GM18868 (cell line): Measurements from ENCODE around the gene ZNRD2.

Source experiments
- ATAC-seq: cut with Tn5 transposase; IDR thresholded peaks from one replicate; pipeline ENCODE4 v1.9.1; 2021; ENCODE audit warnings: mild to moderate bottlenecking, moderate library complexity; ENCODE audit not compliant: unreplicated experiment

ZNRD2 gene

GRCh38 chr11:65537620-65538231 is 32.6 kb upstream of the ZNRD2 start:
- ATAC-seq, result no peak

GRCh38 chr11:65538232-65538914 is 31.9 kb upstream of the ZNRD2 start:
- no peak for ATAC-seq

- ATAC-seq, result no peak
Measured at GRCh38 chr11:65538915-65539743, 31.1 kb upstream of the ZNRD2 start.

- peak; percentile 59 for ATAC-seq
Measured at GRCh38 chr11:65539744-65540289, 30.5 kb upstream of the ZNRD2 start.

DNA sequence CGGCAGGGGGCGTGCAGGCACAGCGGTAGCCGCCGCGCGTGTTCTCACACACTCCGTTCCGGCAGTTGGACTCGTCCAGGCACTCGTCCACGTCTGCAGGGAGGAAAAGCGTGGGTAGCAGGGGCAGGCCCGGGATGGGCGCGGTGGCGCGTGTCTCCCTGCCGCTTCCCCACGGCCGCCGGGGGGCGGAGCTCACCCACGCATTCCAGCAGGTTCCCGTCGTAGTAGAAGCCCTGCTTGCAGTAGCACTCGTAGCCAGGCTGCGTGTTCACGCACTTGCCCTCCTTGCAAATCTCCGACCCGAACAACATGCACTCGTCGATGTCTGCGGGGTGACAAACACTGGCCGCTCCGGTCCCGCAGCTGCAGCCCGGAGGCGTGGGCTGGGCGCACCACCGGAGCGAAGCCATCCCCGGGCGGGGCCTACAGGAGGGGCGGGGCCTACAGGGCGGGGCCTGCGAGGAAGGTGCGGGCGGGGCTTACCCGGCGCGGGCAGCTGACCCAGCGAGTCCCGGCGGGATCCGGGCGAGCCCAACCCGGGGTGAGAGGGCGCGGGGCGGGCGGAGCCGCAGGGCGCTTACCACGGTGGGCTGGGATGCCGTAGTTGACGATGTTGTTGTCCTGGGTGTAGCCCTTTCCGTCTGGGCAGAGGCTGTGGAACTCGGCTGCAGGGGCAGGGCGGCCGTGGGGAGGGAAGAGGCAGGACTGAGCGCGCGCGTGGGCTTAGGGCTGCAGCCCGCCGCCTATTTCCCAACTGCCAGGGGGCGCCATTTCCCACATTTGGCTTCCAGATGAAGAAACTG is 29.8 kb upstream of the ZNRD2 start:
- peak; percentile 73 for ATAC-seq

- ATAC-seq, result no peak
Measured at GRCh38 chr11:65541093-65541982, 28.9 kb upstream of the ZNRD2 start.

DNA sequence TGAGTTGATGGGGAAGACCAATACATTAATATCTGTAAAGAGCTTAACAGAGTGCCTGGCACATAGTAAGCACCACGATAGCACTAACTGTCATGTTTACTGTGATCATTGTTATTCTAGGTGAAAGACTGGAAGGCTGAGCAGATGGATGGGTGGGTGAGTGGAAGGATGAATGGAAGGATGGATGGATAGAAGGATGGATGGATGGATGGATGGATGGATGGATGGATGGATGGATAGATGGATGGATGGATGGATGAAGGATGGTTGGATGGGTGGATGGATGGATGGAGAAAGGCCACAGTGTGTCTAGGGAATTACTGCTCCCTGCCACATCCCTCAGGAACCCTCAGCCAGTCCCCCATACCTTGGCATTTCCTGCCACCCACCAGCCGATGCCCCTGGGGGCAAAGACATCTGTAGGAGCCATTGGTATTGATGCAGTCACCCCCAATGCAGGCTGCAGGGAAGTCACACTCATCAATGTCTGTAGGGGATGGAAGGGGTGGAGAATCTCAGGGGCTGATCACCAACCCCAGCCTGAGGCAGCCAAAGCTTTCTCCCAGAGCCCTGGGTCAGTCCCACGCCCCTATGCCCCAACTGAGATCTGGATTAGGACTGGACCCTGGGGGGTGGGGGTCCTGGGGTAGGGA is 27.4 kb upstream of the ZNRD2 start:
- no peak for ATAC-seq

- ATAC-seq, result no peak
Measured at GRCh38 chr11:65545853-65546216, 24.4 kb upstream of the ZNRD2 start.

DNA sequence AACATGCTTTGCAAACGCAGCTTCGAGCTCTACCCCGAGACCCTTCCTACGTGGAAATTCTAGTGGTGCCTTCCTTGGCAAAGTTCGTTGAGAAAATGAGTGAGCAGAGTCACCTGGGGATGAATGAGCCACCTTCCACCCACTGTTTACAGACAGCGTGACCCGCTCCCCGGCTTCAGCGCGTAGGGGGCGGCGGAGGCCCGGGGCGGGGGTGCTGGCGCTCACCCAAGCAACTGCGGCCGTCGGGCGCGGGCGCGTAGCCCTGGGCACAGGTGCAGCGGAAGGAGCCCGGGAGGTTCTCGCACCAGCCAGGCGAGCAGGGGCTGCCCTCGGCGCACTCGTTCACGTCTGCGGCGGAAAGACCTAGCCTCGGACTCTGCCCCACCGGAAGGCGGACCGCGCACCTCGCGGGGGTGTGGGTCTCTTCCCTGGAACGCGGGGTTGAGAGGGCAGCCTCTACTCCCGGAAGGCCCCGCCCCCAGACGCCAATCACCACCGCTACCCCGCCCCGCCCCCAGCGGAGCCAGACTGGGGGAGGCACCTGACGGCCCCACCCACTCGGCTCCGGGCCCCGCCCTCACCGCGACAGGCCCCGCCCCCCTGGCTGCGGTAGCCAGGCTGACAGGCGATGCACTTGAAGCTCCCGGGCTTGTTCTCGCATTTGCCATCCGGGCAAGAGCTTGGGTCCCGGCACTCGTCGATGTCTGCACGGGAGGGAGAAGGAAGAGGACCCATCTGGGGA is 23.9 kb upstream of the ZNRD2 start:
- ATAC-seq, result peak; percentile 75

GRCh38 chr11:65547446-65548125 is 22.7 kb upstream of the ZNRD2 start:
- no peak for ATAC-seq

DNA sequence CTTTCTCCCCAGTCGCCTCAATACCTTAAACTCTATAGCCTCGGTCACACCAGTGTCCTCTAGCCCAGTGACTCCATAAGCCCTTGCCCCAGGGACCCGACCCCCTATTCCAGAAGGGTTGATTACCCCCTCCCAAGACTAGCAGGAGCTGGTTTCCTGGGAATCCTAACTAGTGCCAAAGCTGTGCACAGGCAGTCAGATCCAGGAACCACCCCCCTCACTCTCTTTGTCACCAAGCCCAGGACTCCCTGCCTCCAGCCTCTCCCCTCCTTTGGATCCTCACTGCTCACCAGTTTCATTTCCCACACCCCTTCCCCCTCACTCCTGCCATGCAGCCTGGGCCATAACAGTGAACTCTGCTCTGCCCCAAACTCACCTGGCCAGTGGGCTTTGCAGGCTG is 21.9 kb upstream of the ZNRD2 start:
- no peak for ATAC-seq

GRCh38 chr11:65549096-65549495 is 21.2 kb upstream of the ZNRD2 start:
- ATAC-seq, result no peak

DNA sequence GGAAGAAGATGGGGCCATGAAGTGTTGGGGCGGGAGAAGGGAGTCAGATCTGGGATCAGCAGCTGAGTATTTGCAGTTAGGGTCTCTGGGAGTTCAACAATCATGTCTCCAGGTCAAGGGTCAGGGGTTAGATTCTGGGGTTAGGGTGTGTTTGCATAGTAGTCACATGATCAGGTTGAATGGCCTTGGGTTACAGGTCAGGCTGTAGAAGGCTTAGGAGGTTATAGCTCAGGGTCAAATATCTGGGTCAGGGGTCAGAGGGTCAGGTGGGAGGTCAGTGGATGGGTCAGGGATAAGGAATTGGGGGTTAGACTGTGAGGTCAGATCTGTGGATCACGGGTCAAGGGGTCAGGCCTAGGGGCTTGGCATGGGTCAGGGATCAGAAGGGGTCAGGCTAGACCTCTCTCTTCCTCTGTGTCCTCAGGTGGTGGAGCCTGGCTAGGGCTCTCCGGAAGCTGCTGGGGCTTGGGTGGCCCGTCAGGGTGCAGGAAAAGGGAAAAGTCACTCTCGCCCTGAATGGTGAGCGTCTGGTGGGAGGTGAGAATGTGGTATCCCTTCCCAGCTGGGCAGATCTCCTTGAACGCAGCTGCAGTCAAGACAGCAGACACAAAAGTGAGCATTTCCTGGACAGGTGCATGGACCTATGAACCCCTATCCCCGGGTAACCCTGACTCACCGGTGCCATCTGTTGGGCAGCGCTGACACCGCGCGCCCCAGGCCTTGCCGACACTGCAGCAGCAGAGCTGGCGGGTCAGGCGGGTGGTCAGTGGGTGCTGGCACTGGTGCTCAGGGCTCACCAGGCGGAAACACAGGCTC is 18.5 kb upstream of the ZNRD2 start:
- ATAC-seq, result no peak

DNA sequence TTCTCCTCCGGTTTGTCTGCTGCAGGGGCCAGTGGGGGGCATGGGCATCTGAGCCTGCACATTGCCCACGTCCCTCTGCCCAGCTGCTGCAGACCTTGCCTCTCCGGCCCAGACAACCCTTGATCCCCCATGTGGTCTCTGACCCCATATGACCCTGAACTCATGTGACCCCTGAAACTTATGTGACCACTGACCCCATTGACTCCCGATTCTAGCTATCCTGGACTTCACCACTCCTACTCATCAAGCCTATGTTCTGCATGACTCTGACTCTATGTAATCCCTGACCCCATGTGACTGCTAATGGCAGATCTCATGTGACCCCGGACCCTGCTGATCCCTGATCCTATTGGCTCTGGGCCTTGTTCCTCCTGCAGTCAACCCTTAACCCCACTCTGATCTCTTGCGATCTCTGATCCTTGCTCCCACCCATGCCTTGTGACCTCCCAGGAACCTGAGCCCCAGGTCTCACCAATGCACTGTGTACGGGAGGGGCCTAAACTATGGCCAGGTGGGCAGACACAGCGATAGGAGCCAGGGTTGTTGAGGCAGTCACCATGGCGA is 17.8 kb upstream of the ZNRD2 start:
- ATAC-seq, result no peak

GRCh38 chr11:65553301-65554001 is 16.8 kb upstream of the ZNRD2 start:
- no peak for ATAC-seq

DNA sequence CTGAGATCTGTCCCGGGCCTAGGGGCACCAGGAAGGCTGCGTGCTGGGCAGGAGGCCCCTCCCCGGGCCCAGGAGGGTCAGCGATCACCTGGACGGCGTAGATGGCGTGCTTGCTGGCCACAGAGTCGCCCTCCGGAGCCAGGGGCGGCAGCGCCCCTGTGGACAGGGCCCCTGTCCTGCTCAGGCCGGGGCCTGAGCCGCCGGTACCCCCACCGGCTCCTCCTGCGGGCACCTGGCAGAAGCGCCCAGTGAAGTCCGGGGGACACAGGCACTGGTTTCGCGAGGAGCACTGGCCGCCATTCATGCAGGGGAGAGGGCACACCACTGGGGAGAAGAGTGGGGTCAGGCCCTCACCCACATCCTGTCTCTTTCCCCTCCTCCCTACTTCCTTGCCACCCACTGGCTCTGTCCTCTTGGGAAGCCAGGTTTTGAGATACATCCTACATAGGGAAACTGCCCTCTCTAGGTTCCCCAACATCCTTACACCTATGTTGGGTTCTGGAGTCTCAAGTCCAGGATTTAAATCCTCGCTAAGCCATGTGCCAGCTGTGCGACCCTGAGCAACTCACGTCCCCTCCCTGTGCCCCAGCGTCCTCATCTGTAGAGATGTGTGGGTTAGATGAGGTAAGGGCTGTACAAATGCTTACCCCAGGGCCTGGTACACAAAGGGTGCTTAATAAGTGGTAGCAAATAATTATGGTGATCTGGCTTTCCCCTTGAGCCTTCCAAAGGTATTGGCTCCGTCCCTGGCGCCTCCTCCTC is 16.0 kb upstream of the ZNRD2 start:
- ATAC-seq, result no peak
